GM10266 (cell line): ENCODE measurements around the gene BZW1.

ENCODE experiments used
- DNase-seq: peaks from one replicate; pipeline ENCODE4 v3.0.0; 2012; ENCODE audit errors: extremely low spot score
- TF ChIP-seq, protein P1 (sequence below): IDR thresholded peaks from 2 replicates; pipeline ENCODE4 v1.5.1; 2012; ENCODE audit warnings: mild to moderate bottlenecking, low read depth; ENCODE audit not compliant: control insufficient read depth, insufficient read depth; ENCODE audit errors: missing control alignments

The BZW1 gene

DNA sequence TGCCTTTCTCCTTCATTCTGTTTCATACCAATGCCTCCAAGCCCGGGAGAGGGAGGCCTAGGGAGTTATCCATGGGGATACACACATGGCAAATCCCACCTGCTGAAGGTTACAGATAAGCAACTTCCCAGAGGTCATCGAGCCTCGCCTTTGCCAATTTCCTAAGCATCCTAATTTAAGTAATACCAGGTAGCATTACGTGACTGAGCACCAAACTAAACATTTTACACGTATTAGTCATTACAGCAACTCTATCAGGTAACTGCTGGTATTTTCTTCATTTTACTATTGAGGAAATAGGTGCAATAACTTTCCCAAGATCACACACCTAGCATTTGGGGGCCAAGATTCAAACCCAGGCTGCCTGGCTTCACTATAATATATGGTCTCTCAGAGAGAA lies 30.1 kb upstream of the BZW1 start:
- TF ChIP-seq, protein P1, sequence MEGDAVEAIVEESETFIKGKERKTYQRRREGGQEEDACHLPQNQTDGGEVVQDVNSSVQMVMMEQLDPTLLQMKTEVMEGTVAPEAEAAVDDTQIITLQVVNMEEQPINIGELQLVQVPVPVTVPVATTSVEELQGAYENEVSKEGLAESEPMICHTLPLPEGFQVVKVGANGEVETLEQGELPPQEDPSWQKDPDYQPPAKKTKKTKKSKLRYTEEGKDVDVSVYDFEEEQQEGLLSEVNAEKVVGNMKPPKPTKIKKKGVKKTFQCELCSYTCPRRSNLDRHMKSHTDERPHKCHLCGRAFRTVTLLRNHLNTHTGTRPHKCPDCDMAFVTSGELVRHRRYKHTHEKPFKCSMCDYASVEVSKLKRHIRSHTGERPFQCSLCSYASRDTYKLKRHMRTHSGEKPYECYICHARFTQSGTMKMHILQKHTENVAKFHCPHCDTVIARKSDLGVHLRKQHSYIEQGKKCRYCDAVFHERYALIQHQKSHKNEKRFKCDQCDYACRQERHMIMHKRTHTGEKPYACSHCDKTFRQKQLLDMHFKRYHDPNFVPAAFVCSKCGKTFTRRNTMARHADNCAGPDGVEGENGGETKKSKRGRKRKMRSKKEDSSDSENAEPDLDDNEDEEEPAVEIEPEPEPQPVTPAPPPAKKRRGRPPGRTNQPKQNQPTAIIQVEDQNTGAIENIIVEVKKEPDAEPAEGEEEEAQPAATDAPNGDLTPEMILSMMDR, result no peak
- DNase-seq, result no peak

- TF ChIP-seq, protein P1, result no peak
Observed at GRCh38 chr2:200782251-200782650, 29.5 kb upstream of the BZW1 start.

DNA sequence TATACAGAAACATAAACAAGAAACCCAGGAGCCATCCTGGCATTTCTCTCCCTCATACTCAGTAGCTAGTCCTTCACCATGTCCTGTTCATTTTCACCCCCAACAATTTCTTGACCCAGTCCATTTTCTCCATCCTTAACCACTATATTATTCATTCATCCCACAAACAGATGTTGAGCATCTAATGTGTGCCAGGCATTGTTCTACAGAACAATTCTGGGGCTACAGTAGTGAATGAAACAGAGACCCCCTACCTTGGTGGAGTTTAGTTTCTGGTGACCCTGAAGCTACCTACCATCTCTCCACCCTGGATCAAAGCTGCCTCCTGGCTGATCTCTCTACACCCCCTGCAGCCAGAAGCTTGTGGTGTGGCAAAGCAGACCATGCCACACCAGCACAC lies 27.5 kb upstream of the BZW1 start:
- TF ChIP-seq, protein P1, result no peak
- no peak for DNase-seq

More at GRCh38 chr2:200782251-200782650, 29.5 kb upstream of the BZW1 start:
- no peak for DNase-seq

DNA sequence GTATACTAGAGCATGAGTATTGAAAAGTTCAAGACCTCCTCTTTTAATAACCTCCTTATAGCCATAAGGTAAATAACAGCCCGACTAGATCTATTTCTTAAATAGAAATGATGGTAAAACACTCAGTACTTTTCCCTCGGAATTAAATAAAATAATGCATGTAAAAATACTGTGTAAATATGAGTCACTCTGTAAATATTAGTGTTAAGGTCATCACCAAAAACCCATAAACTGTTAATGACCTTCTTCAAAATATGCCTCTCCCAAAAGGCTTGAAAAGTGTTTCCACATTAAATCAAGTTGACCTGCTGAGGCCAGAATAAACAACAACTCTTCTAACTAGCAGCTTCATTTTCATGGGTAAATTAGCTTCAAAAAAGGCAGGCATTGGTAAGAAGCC lies 25.3 kb upstream of the BZW1 start:
- TF ChIP-seq, protein P1, result no peak
- DNase-seq, result no peak

DNA sequence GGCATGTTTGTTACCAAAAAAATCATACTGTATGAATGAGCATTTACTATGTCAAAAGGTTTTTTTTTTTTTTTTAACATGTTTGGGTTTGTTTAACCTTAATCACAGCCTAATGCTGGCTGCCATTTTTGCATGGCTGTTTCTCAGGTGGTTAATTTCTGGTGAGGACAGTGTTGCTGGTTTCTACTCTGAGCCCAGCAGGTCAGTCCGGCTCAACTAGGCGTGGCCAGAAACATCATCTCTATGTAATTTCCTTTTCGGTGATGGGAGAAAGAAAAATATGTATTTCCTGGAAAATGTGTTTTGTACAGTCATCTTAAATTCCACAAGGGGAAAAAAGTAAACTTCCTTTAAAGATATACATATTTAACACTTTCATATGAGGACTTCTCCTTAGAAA lies 24.9 kb upstream of the BZW1 start:
- TF ChIP-seq, protein P1, result no peak

GRCh38 chr2:200787351-200788120 lies 24.2 kb upstream of the BZW1 start:
- DNase-seq, result no peak
- TF ChIP-seq, protein P1, result no peak

More for the DNA sequence above, 24.9 kb upstream of the BZW1 start:
- DNase-seq, result no peak

GRCh38 chr2:200788121-200788718 lies 23.5 kb upstream of the BZW1 start:
- DNase-seq, result no peak

More at GRCh38 chr2:200788121-200788718, 23.5 kb upstream of the BZW1 start:
- TF ChIP-seq, protein P1, result no peak
